Right renal pelvis (tissue), 4 donors: ENCODE measurements around the gene EGFR. TPM values are rescaled to one million over a fixed set of nuclear protein-coding genes. Genes with fewer than 3 reads are reported as not detected.

ENCODE experiments used
- DNase-seq, 4 donors: peaks; one replicate each; pipeline ENCODE4 v3.0.0-alpha.2; 2013; ENCODE audit warnings: low read depth in 4 of 4, low spot score in 3 of 4, missing footprints in 1 of 4
- polyA plus RNA-seq, 4 donors: library from polyadenylated mRNA; unstranded; fragments of 120-200 nt; gene quantifications; one replicate each; pipeline ENCODE4 v1.2.1, GENCODE V29; 2013; ENCODE audit not compliant: insufficient read length in 4 of 4

Gene EGFR
- polyA plus RNA-seq, 4 donors, result 27.3 to 37.0 (median 32.8) TPM

DNA sequence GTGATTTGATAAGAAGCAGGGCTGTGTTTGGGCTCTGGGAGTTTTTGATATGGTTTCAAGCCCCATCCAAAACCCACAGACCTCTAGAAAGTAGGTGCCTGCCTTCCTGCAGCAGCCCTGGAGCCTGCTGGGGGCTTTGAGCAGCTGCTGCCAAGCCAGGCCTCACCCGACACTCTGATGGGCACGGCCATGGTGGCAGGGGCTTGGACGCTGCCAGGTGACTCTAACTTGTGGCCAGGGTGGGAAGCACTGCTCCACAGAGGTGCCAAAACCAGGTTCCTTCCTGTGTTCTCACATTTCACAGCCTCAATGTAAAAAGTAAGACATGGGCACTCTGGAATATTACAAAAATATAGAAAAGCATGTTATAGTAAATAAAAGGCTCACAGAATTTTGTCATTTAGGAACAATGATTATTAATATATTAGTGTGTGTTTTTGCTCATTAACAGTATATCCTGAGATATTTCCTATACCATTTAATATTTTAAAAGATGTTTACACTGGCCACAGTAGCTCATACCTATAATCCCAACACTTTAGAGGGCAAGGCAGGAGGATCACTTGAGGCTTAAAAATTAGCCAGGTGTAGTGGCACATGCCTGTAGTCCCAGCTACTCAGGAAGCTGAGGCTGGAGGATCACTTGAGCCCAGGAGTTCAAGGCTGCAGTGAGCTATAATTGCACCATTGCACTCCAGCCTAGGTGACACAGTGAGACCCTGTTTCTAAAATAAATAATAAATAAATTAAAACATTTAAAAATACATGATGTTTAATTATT lies 95.1 kb downstream of the EGFR start:
- DNase-seq, result no peak

DNA sequence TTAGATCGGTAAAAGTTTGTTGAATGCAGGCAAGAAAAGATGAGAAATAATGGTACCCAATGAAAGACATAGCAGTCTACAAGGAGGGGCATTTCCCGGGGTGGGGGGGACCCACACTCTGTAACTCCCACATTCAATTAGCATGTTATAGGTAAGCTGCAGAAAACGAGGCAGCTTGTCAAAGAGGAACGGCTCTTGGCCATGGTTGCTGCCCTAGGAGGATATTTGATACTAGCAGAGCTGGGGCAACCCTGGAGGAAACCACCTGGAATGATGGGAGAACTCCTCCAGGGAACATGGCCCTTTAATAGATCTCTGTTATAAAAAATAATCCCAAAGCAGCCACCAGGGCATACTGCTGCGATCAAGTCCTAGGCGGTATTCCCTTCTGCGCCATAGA lies 98.5 kb downstream of the EGFR start:
- no peak for DNase-seq

DNA sequence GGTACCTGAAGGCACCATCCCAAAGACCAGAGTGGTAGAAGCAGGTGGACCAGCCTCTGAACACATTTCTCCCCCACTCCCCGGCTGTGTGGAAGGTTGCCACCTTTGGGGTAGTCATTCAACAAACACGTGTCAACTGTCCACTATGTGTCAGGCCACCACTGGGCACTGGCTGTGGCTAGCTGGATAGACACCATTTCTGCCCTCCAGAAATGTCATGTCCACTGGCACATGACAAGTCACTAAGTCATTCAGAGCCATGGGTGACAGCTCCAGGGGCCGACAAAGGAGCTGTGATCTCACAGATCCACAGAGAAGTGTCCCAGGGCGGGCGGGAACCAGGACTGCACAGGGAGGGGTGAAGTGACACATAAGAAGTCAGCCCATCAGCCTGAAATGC lies 99.6 kb downstream of the EGFR start:
- DNase-seq, result no peak

DNA sequence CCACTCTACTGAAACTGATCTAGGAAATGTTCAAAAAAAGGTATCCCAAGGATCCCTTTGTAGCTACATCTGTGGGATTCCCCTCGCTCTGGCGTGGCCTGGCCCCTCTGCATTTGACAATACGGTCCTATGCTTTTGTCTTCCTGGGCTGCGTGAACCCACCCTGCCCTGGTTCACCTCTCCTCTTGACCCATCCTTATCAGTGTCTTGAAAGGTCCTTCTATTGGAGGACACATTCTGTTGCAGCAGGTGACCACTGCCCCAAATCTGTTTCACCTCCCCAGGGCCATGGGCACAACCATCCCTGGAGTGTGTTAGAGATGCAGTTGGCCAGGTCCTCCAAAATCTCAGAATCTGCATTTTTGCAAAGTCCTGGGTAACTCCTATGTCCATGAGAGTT lies 100.8 kb downstream of the EGFR start:
- no peak for DNase-seq

DNA sequence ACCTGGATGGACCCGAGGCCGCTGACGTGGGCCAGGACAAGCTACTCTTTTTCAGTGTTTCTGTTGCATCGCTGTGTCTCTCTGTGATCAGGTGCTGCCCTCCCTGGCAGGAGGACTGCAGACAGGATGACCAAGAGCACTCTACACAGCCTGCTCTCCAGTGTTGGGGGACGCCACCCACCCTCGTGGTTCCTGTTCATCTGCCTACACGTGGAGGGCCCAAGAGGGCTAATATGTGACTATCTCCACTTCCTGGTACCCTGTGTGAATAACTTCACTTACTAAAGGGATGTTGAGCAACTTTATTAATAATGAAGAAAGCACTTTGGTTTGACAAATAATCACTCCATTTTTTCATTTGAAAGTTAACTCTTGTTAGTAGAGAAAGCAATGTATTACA lies 101.3 kb downstream of the EGFR start:
- DNase-seq, result no peak

DNA sequence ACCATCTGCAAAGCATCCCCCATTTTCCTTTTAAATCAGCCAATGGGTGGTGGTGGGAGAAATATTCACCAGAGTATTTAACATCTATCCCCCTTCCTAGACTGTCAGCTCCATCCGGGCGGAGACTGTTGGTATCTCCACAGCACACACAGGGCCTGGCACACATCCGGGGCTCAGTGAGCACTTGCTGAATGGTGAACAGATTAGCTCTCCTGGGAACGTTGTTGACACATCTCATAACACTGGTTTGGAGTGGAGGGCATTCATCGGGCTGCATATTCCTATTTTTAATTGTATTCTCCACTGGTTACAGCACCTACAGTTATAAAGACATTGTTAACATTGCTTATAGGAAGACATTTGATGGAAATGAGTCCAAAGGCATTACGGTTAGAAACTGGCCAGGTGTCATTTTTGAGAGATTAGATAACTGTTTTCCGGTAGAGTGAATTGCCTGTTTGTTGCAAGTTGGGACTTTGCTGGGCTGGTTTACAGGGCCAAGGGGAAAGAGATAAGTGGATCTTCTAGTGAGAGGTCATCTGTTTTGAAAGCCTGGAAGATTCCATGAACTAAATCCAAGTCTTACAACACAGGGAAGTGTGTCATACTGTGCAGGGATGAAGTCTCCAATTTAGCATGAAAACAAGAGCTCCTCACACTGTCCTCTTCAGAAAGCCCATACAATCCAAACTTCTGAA lies 101.8 kb downstream of the EGFR start:
- DNase-seq, result no peak

DNA sequence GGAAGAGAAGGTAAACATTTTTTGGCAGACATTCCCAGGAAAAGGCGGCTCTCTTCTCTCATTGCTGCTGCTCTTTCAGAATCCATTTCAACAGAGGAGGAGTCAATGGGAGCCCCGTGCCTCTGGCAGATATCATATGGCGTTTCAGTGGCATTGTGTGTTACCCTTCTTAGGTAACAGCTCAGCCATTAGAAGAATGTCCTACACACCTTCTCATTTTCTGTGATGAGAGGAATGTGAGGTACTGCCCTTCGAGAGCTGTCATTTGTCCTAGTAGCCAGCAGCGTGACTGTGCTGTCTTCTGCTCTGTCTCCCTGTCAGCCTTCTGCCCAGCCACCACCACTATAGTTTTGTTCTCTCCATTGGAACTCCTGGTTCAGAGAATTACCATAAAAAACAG lies 102.4 kb downstream of the EGFR start:
- DNase-seq, result no peak

DNA sequence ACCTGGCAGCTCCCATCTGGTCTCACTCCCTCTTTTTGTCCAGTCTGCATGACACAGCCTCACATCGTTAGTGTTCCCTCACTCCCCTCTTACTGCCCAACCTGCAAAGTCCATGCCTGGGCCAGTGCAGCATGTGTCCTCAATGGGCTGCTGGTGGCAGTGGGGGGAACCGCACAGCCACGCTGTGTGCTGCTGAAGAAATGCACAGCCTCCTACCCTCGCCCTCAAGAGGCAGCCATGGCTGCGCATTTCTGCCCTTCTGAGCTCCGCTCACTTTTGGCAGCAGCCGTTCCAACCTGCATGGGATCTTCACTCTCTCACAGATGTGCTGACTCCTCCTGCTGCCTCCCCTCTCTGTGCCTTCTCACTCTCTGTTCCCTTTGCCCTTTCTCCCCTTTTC lies 103.4 kb downstream of the EGFR start:
- DNase-seq, result no peak

DNA sequence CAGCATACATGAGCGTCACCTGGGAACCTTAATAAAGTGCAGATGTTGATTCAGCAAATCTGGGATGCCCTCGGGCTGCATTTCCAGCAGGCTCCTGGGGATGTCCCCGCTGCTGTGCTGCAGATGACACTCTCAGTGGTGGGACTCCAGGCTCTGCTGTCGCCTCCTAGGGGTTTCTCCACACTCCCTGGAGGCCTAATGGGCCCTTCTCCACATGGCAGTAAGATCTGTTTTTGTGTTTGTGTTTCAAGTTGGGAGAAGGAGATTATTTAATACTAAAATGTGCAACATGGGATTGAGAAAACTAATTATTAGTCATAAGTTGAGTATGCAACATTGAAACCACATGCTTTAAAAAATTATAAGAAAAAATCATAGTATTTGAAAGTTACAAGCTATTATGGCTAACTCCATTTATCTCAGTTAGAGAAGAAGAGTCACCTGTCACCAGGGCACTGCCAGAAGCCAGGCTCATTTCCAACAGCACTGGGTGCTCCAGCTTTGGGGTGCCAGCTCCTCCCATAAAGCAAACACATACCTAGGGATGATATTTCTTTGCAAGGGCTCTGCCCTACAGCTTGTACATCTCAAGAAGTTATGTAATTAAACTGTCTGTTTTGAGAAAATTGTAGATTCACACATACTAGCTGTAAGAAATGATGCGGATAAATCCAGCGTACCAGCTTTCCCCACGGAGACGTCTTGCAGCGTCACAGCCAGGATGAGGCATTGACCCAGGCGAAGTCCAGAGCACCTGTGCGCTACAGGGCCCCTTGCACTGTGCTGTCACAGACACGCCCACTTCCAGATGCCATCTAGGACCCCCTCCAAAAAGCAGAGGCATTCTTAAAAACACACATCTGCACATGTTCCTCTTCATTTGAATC lies 106.4 kb downstream of the EGFR start:
- DNase-seq, result no peak

DNA sequence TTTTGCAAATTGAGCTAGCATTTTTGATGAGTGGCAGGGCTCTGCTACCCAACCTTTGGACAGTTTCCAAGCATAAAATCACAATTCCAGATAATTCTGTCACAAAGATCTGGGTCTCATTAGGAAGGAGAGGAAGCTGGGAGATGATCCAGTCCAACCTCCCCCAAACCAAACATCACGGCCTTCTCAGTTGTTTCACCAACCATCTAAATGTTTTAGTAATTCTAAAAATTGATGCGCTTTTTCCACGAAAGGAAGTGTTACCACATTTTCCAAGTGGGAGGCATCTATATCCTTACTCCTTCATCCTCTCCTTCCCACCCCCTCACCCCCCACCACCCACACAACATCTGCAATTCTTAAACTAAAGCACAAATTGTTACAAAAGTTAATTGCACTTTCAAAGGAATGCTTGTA lies 108.3 kb downstream of the EGFR start:
- DNase-seq, result no peak

DNA sequence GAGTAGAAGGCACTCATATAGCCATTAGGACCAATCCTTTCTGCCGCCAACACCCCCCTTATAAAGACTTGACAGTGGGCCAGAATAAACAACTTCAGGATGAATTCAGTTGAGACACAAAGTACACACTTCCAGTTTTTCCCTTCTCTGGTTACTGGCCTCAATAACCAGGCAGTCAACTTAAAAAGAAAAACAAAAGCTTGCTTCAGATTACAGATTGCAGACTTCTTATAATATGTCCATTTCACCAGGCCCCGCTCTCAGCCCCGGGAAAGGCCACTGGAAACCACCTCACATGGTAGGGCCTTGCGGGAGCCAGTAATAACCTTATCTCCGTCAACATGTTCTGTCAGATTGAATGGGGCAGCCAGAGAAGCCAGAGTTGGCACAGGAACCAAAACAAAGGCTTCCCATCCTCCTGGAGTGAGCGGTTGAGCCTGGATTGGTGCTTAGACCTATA lies 108.8 kb downstream of the EGFR start:
- DNase-seq, result peak in 1 of 4 donors; percentile 59

DNA sequence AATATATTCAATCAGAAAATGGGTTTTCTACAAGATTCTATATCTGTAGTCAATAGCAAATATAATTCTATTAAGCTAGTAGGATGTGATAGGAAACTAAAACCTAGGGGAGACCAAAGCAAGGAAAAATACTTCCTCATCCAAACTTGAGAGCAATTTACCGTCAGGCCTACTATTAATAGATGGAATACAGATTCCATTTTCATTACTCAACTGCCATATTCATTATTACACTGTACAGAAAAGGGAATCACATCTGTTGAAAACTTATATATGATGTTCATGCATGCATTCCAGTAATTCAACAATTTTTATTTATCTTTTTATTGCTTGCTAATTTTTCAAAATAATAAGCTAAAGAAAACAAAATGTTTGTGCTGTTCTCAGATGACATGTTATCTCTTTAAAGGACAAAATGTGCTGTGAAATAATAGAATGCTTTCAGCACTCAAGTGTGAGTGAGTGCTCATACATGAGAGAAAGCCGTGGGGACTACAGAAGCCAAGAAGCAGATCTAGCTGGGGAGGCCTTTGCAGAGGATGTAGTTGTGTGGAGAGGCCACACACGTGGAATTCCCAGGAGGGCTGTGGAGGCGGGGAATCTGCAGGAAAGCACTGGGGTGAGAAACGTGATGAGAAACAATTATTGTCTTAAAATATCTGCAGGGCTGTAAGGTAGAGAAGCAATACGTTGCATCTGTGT lies 110.0 kb downstream of the EGFR start:
- no peak for DNase-seq

DNA sequence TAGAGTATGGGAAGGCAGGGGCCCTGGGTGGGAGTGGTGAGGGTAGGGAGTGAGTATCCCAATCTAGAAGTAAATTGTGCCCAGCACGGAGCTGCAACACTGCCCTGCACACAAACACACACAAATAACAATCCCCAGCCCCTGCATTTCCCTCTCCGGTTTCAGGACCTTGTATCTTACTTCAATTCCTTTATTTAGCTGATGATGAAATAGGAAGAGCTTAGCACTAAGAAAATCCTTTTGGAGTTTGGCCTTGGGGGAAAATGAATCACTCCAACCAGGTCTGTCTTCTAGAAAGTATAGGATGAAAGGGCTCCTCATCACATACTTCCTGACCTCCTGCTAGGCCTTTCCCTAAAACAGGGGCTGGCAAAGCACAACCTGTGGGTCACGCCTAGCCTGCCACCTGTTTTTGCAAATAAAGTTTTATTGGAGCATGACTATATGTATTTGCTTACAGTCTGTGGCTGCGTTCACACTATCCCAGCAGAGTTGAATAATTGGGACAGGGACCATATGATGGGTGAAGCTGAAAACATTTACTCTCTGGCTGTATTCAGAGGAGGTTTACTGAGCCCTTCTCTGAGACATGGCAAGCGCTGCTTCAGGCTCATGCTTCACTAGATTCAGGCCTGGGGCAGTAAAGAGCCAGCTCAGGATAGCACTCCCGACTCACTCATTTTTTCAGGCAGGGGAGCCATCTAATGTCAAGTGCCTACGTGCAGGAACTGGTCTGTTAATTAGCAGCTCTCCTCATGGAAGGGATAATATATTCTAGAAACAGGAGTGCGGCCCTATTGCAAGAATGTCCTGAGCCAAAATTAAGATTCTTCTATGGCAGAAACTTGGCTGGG lies 111.0 kb downstream of the EGFR start:
- DNase-seq, result no peak

DNA sequence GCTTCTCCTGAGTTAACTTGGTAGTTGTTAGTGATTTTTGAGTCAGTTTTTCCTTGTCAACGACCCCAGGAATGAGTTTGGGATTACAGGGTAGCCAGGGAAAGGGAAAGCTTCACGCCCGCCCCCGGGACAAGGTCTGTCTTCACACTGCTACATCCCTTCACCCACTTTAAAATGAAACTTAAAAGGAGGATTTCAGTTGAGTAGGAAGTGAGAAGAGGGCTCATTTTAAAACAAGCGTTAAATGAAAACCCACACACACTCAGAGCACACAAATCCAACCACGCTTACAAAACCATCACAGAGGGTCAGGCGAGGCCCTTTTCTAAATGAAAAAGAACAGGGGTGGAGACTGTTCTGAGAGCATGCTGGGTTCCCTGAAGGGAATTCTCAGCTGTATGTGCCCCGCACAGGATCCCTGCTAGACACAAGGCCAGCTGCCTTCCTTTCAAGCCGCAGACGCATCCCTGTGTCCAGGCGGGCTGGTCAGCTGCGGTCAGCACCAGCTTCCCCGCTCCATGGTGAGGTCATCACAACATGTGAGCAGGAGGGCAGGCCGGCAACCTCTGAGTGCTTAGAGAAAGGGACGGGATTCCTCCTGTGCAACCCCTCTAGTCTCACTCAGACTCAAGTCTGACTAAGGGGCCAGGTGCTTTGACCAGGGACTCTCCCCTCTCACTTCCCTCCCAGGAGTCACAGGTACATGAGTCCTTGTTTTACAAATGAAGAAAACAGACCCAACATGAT lies 111.8 kb downstream of the EGFR start:
- no peak for DNase-seq

DNA sequence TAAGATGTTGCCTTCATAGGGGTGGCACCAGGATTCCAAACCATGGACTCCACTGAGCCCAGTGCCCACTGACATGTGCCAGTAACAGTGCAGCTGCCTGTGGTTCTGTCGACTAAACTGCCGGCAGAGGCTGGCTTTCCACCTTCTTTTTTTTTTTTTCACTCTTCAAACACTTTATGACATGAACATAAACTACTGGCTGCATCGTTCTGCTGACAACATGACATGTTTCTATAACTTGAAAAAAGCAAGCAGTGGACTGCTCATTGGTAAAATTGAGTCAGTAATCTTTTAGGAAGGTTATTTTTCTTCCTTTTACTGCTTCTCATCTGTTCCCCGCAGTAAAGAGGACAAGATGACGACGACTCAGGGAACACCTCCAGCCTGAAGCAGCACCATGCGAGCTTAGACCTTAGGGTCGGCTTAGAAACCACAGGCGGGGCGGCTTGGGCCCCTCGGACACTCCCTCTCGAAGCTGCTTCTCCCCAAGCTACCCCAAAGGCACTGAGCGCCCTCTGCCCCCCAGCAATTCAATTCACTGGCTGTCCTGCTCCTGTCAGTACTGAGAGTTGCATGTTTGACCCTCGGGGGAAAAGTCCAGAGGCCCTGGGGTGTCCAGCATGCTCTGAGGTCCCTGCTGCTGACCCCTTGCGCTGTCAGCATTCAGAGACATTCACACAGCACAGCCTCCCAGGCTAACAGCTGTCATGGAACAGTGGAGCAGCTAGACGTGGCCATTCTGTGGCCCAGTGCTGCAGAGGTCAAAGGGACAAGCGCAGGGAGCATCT lies 112.5 kb downstream of the EGFR start:
- DNase-seq, result no peak

DNA sequence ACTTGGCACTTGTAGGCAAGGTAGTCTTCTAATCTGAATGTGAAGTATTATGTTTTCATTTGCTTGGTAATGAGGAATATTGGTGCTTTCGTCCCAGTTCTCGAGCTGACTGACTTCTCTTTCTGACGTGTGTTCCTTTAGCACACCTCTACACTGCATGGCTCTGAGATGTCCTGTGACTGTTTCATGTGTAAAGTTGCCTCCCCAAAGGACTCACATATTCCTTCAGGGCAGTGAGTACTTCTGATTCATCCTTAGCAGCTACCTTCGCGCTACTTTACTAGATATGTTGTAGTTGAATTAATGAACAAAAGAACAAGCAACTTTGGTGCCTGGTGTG lies 113.7 kb downstream of the EGFR start:
- no peak for DNase-seq

DNA sequence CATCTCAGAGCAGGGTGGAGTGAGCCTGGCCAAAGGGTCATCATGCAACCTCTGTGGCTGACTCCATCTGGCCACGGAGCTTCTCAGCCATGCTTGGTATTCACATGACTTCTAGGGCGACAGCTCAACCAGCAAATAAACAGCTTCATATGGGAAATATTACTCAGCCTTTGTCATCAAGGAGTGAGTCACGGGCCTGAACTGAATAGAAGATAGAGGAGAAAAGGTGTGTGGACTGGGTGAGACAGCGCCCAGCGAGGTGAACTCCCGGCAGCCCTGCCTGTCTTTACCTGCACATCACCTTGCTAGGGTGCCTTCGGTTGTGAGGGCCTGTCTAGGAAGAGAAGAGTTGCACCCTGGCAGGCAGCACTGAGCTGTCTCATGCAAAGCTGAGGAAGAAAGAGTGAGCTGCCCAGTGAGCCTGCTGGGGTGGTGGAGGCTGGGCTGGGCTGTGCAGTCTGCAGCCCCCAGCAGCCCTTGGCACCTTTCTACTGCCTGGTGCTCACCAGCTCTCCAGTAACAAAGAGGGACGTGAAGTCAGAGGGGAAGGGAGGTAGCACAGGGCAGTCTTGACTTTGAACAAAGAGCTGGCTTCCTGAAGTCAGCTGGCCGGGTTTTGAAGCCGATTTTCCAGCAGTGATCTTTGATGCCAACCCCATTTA lies 114.2 kb downstream of the EGFR start:
- DNase-seq, result no peak
